GM12878 (cell line): ENCODE measurements around the gene TXNDC16. TPM values are rescaled to one million over a fixed set of nuclear protein-coding genes. Genes with fewer than 3 reads are reported as not detected.

Experiments used
- ATAC-seq: fragments of 200-7000 bp; cut with Tn5 transposase; 3 replicates; pipeline ENCODE4 v1.9.1; 2020; ENCODE audit warnings: mild to moderate bottlenecking, moderate library complexity
- BruUV-seq: library from RNA; stranded (reverse); fragments of 400-500 nt; replicated peaks from 2 replicates; lab custom pipeline; 2021; lab: Mats Ljungman, UMichigan
- CTCF ChIA-PET: fragments of 300-600 bp; sonication (Branson Sonifier 250); formaldehyde crosslinking; extraction: SDS; loops from one replicate; lab custom pipeline; 2021; ENCODE audit warnings: inconsistent platforms; lab: Yijun Ruan, JAX
- POLR2A ChIA-PET: fragments of 350-600 bp; formaldehyde crosslinking; extraction: SDS; loops from one replicate; lab custom pipeline; 2021; ENCODE audit warnings: inconsistent platforms; lab: Charles Lee
- RAD21 ChIA-PET: fragments of 300-600 bp; sonication (Branson Sonifier 250); formaldehyde crosslinking; loops from one replicate; lab custom pipeline; 2023; ENCODE audit warnings: antibody characterized with exemption; ENCODE audit not compliant: unreplicated experiment; lab: Charles Lee
- SMC1A ChIA-PET: fragments of 300-600 bp; sonication (Branson Sonifier 250); formaldehyde crosslinking; loops from one replicate; lab custom pipeline; 2023; ENCODE audit not compliant: unreplicated experiment, uncharacterized antibody; lab: Charles Lee
- DNase-seq: peaks from one replicate; pipeline ENCODE4 v3.0.0-alpha.2; 2011; ENCODE audit warnings: low read depth, low spot score
- FAIRE-seq: peaks from 3 replicates; lab custom pipeline; 2011; peaks lifted over from hg19 to GRCh38; lab: Jason Lieb, UNC
- H2AFZ ChIP-seq: 2 replicates; pipeline ENCODE4 v1.6.0; 2011; ENCODE audit warnings: low read depth, low read length, control low read depth; ENCODE audit not compliant: control insufficient read depth
- H3K27ac ChIP-seq: 2 replicates; pipeline ENCODE4 v1.5.1; 2011; ENCODE audit warnings: control low read depth; ENCODE audit not compliant: control insufficient read depth, insufficient read depth
- H3K27me3 ChIP-seq, 2 experiments: replicated peaks in 1 of 2; 2 replicates each; pipeline versions ENCODE4 v1.6.0 to v1.6.1; 2011; ENCODE audit warnings: low read length in 1 of 2; ENCODE audit not compliant: control insufficient read depth in 2 of 2, insufficient read depth in 2 of 2
- H3K36me3 ChIP-seq, 2 experiments: 2 replicates each; pipeline ENCODE4 v1.5.1; 2011; ENCODE audit warnings: low read length in 1 of 2; ENCODE audit not compliant: control insufficient read depth in 2 of 2, insufficient read depth in 2 of 2
- H3K4me1 ChIP-seq: 2 replicates; pipeline ENCODE4 v1.6.1; 2011; ENCODE audit warnings: mild to moderate bottlenecking, low read length, moderate library complexity, mixed read lengths; ENCODE audit not compliant: control insufficient read depth, insufficient read depth
- H3K4me2 ChIP-seq: 2 replicates; pipeline ENCODE4 v1.6.0; 2011; ENCODE audit warnings: control low read depth; ENCODE audit not compliant: control insufficient read depth, insufficient read depth
- H3K4me3 ChIP-seq: fragments of 200-600 bp; sonication (generic); 2 replicates; pipeline ENCODE4 v1.5.1; 2016
- H3K79me2 ChIP-seq: 2 replicates; pipeline ENCODE4 v1.6.0; 2011; ENCODE audit warnings: low read length; ENCODE audit not compliant: control insufficient read depth, insufficient read depth
- H3K9ac ChIP-seq: 2 replicates; pipeline ENCODE4 v1.8.0; 2011; ENCODE audit warnings: low read length, control low read depth, mixed read lengths; ENCODE audit not compliant: control insufficient read depth, insufficient read depth
- H3K9me3 ChIP-seq: replicated peaks from 3 replicates; pipeline ENCODE4 v1.5.1; 2011; ENCODE audit warnings: mild to moderate bottlenecking, low read length; ENCODE audit not compliant: control insufficient read depth, insufficient read depth
- H4K20me1 ChIP-seq: 2 replicates; pipeline ENCODE4 v1.6.0; 2011; ENCODE audit not compliant: control insufficient read depth, insufficient read depth
- BMI1 ChIP-seq: fragments of 450-650 bp; IDR thresholded peaks from 2 replicates; pipeline ENCODE4 v1.6.1; 2016; ENCODE audit warnings: mild to moderate bottlenecking, moderate library complexity, borderline replicate concordance
- CBX5 ChIP-seq: sonication (generic); IDR thresholded peaks from 2 replicates; pipeline ENCODE4 v1.6.1; 2016; ENCODE audit warnings: low read depth, moderate library complexity, mild to moderate bottlenecking, inconsistent platforms
- CHD2 ChIP-seq: IDR thresholded peaks from 2 replicates; pipeline ENCODE4 v1.6.1; 2011; ENCODE audit warnings: low read depth, low read length, improper control_type of control experiment, borderline replicate concordance
- DPF2 ChIP-seq: fragments of 450-650 bp; IDR thresholded peaks from 2 replicates; pipeline ENCODE4 v1.6.1; 2017; ENCODE audit warnings: mild to moderate bottlenecking
- EGR1 ChIP-seq, 2 experiments: IDR thresholded peaks; 1 replicate in 1 of 2; 2 replicates in 1 of 2; pipeline ENCODE4 v1.6.1; 2011 to 2012; ENCODE audit warnings: low read depth in 2 of 2, low read length in 2 of 2, borderline replicate concordance in 1 of 2, mild to moderate bottlenecking in 1 of 2, moderate library complexity in 1 of 2
- ESRRA ChIP-seq: IDR thresholded peaks from 2 replicates; pipeline ENCODE4 v1.6.1; 2012; ENCODE audit warnings: mild to moderate bottlenecking, low read length, improper control_type of control experiment
- FOS ChIP-seq: IDR thresholded peaks from 3 replicates; pipeline ENCODE4 v1.6.1; 2011; ENCODE audit warnings: borderline replicate concordance; ENCODE audit not compliant: insufficient read length; ENCODE audit errors: extremely low read depth
- KDM1A ChIP-seq: fragments of 200-600 bp; sonication (generic); IDR thresholded peaks from 2 replicates; pipeline ENCODE4 v1.6.1; 2016; ENCODE audit warnings: borderline replicate concordance
- POLR2AphosphoS5 ChIP-seq: IDR thresholded peaks from 2 replicates; pipeline ENCODE4 v1.6.1; 2011; ENCODE audit warnings: mild to moderate bottlenecking, low read length, inconsistent platforms
- RAD51 ChIP-seq: fragments of 450-650 bp; IDR thresholded peaks from 2 replicates; pipeline ENCODE4 v1.6.1; 2016; ENCODE audit warnings: moderate library complexity, mild to moderate bottlenecking, inconsistent platforms
- RB1 ChIP-seq: fragments of 450-650 bp; formaldehyde crosslinking; IDR thresholded peaks from 2 replicates; pipeline ENCODE4 v1.6.1; 2017; ENCODE audit warnings: mild to moderate bottlenecking, borderline replicate concordance
- RBBP5 ChIP-seq: fragments of 200-600 bp; sonication (generic); conservative IDR thresholded peaks from 2 replicates; pipeline ENCODE4 v1.6.1; 2016
- TBL1XR1 ChIP-seq: IDR thresholded peaks from 2 replicates; pipeline ENCODE4 v1.6.1; 2012; ENCODE audit warnings: low read depth, low read length, improper control_type of control experiment
- YBX1 ChIP-seq: fragments of 450-650 bp; IDR thresholded peaks from 2 replicates; pipeline ENCODE4 v1.6.1; 2016; ENCODE audit warnings: antibody characterized with exemption
- YY1 ChIP-seq: IDR thresholded peaks from 2 replicates; pipeline ENCODE4 v1.6.1; 2011; ENCODE audit warnings: low read depth, mild to moderate bottlenecking, low read length
- ZBTB11 ChIP-seq: fragments of 450-650 bp; formaldehyde crosslinking; IDR thresholded peaks from 2 replicates; pipeline ENCODE4 v1.5.0; 2022; ENCODE audit warnings: mild to moderate bottlenecking, missing genetic modification characterization
- ZNF207 ChIP-seq: fragments of 450-650 bp; IDR thresholded peaks from 2 replicates; pipeline ENCODE4 v1.6.1; 2014; ENCODE audit warnings: antibody characterized with exemption, mild to moderate bottlenecking, borderline replicate concordance
- ZNF24 ChIP-seq: fragments of 450-650 bp; IDR thresholded peaks from 2 replicates; pipeline ENCODE4 v1.6.1; 2017; ENCODE audit warnings: antibody characterized with exemption, mild to moderate bottlenecking
- ZZZ3 ChIP-seq: IDR thresholded peaks from 2 replicates; pipeline ENCODE4 v1.6.1; 2011; ENCODE audit warnings: low read depth; ENCODE audit not compliant: control insufficient read depth, insufficient read length
- WGBS: methylation state at CpG from one replicate; pipeline ENCODE4 v1.1.6; 2016; ENCODE audit warnings: low lambda C conversion rate; ENCODE audit not compliant: insufficient replicate concordance, insufficient coverage; ENCODE audit errors: missing lambda C conversion rate; 5-methylcytosine and 5-hydroxymethylcytosine counted together
- in situ Hi-C: fragments of 300-500 bp; cut with MboI; formaldehyde crosslinking; loops from 9 replicates; pipeline ENCODE4 v1.14.3; 2018; ENCODE audit warnings: mixed read lengths
- intact Hi-C: fragments of 100-400 bp; cut with micrococcal nuclease; formaldehyde crosslinking; loops from one replicate; pipeline ENCODE4 v1.14.2; 2022; ENCODE audit not compliant: unreplicated experiment
- polyA plus RNA-seq, 11 experiments: library from polyadenylated mRNA; depleted of rRNA in 4 of 11; unstranded in 6 of 11; stranded (reverse) in 5 of 11; fragments of >200 nt; fragmentation: Nextera tagmentation in 4 of 11; fragmentation: Illumina TruSeq in 1 of 11; extraction: Ambion mirVana in 4 of 11; extraction: Trizol in 1 of 11; gene quantifications; 1 replicate in 1 of 11; 2 replicates in 10 of 11; pipeline versions ENCODE4 v1.2.1 to v1.2.3, GENCODE V29; 2011 to 2016; ENCODE audit warnings: inconsistent platforms in 2 of 11, missing spikeins in 2 of 11, low read depth in 1 of 11
- total RNA-seq, 4 experiments: library from RNA; depleted of rRNA in 3 of 4; stranded (reverse); fragments of >200 nt in 3 of 4; fragmentation: Illumina TruSeq in 1 of 4; extraction: Trizol in 1 of 4; gene quantifications; 2 replicates each; pipeline versions ENCODE4 v1.2.1 to v1.2.3, GENCODE V29; 2013 to 2021

Gene TXNDC16
- total and polyA plus RNA-seq, 10 of the 15 experiments (the other 5 are each of a cell fraction or from before 2014, with no cell fraction given), result 1.2 to 7.9 (median 5.5) TPM

- ChIA-PET POLR2A (interaction anchor here (1.6 to 2.2 kb wide), 2 partner anchors 9 to 146 kb away, joined by 6 to 11 read pairs; no protein-coding TSS in a partner anchor), CTCF (interaction anchor here (1.5 to 2.2 kb wide), 3 partner anchors 9 to 556 kb away, joined by 4 to 7 read pairs (median 7); no protein-coding TSS in a partner anchor), SMC1A (interaction anchor here (0.6 to 2.5 kb wide), 8 partner anchors 8 to 405 kb away, joined by 3 to 12 read pairs (median 3); no protein-coding TSS in a partner anchor), RAD21 (interaction anchor here (1.2 kb wide), 1 partner anchor 555 kb away, joined by 3 read pairs; no protein-coding TSS in a partner anchor)
- DNase-seq, result no peak
- in situ Hi-C loops (no loop called here), intact Hi-C loops (loop anchor here (5.0 kb wide), 1 partner anchor 241 kb away; the partner anchor contains the start of gene GNPNAT1)
- H3K9me3 ChIP-seq, result no peaks in the 10 kb centered on the region
- H3K4me2 ChIP-seq, result peak overlapping the region; percentile 90
- no peak overlapping the region for H3K27ac ChIP-seq
- ATAC-seq, result no peak
- BruUV-seq, result no TSS peak
- H3K9ac ChIP-seq, result peak overlapping the region; percentile 35; the same call in 1 of the 2 replicates
- FAIRE-seq, result no peak
- peaks cover 6% of the 10 kb centered on the region for H3K79me2 ChIP-seq
- WGBS, result 36% methylated on average over 4 of the region's 6 CpGs
- H3K27me3 ChIP-seq, result peaks cover 0 to 2% of the 10 kb centered on the region in 2 experiments; a peak in 3 of 4 replicates
- H4K20me1 ChIP-seq, result no peaks in the 10 kb centered on the region
- TF ChIP-seq YY1 (no peak), ESRRA (no peak), ZZZ3 (no peak), YBX1 (no peak), ZBTB11 (CRISPR knock-in tag) (no peak), RAD51 (no peak), CBX5 (no peak), KDM1A (no peak), CHD2 (no peak), FOS (no peak), ZNF24 (no peak), RBBP5 (no peak), EGR1 (IDR thresholded peaks at IDR 0.05; ENCODE audit: borderline replicate concordance in 1 of 2, low read depth in 2 of 2, low read length in 2 of 2) (no peak), TBL1XR1 (no peak), DPF2 (no peak), RB1 (no peak), BMI1 (no peak), ZNF207 (no peak), POLR2AphosphoS5 (no peak)
- no peaks in the 10 kb centered on the region for H3K36me3 ChIP-seq
- peak overlapping the region; percentile 94 for H2AFZ ChIP-seq
- peaks cover 8% of the 10 kb centered on the region for H3K4me1 ChIP-seq
- peak overlapping the region; percentile 93 for H3K4me3 ChIP-seq
Measured at GRCh38 chr14:52551205-52551604, 1.1 kb downstream of the TXNDC16 start.
